ENCODE data around the gene ANKFY1.
A peak's percentile ranks its signal among the peaks of the same experiment; 100 is the strongest.
"Not testable (repeated sequence)": the region's sequence is repeated elsewhere in the genome, so short reads cannot be mapped to it uniquely, and the experiment has no call there.

Gene ANKFY1

GRCh38 chr17:4146641-4147040 lies 117.1 kb downstream of the ANKFY1 start:
- no peak for TF ChIP-seq CTCF (IDR thresholded peaks at IDR 0.05; ENCODE audit: control extremely low read depth, extremely low read depth, low read depth, missing control alignments)
- no peak for DNase-seq (ENCODE audit: extremely low spot score)
- ChIA-PET CTCF (interaction anchor here (1.3 to 3.2 kb wide), 2 partner anchors 8 to 70 kb away, joined by 4 to 19 read pairs; no protein-coding TSS in a partner anchor), POLR2A (no interaction called here)

GRCh38 chr17:4144422-4144747 lies 119.4 kb downstream of the ANKFY1 start:
- no peak for TF ChIP-seq CTCF (IDR thresholded peaks at IDR 0.05; ENCODE audit: control extremely low read depth, extremely low read depth, low read depth, missing control alignments)
- POLR2A ChIA-PET: interaction anchor here (0.6 to 1.0 kb wide), 3 partner anchors 20 to 255 kb away, joined by 3 read pairs; no protein-coding TSS in a partner anchor
- DNase-seq (ENCODE audit: extremely low spot score): no peak
- CTCF ChIA-PET: interaction anchor here (0.7 to 3.2 kb wide), 4 partner anchors 11 to 72 kb away, joined by 3 to 19 read pairs (median 4); no protein-coding TSS in a partner anchor

GRCh38 chr17:4143563-4144421 lies 120.0 kb downstream of the ANKFY1 start:
- DNase-seq (ENCODE audit: extremely low spot score): peak; percentile 91
- TF ChIP-seq CTCF (IDR thresholded peaks at IDR 0.05; ENCODE audit: control extremely low read depth, extremely low read depth, low read depth, missing control alignments): no peak
- ChIA-PET POLR2A (interaction anchor here (0.5 to 1.2 kb wide), 14 partner anchors 19 to 1661 kb away, joined by 3 to 8 read pairs (median 4); partner anchors contain the start of gene ANKFY1), CTCF (interaction anchor here (0.7 to 3.2 kb wide), 7 partner anchors 11 to 229 kb away, joined by 3 to 19 read pairs (median 4); no protein-coding TSS in a partner anchor)

GRCh38 chr17:4142107-4142900 lies 121.5 kb downstream of the ANKFY1 start:
- ChIA-PET POLR2A (no interaction called here), CTCF (interaction anchor here (1.1 to 2.5 kb wide), 2 partner anchors 12 to 228 kb away, joined by 3 to 8 read pairs; no protein-coding TSS in a partner anchor)
- TF ChIP-seq CTCF (IDR thresholded peaks at IDR 0.05; ENCODE audit: control extremely low read depth, extremely low read depth, low read depth, missing control alignments): no peak
- peak; percentile 45 for DNase-seq (ENCODE audit: extremely low spot score)

- no peak for TF ChIP-seq CTCF (IDR thresholded peaks at IDR 0.05; ENCODE audit: control extremely low read depth, extremely low read depth, low read depth, missing control alignments)
- ChIA-PET POLR2A (interaction anchor here (0.6 kb wide), 1 partner anchor 107 kb away, joined by 4 read pairs; no protein-coding TSS in a partner anchor), CTCF (no interaction called here)
- DNase-seq (ENCODE audit: extremely low spot score): no peak
Observed at GRCh38 chr17:4140125-4140524, 123.7 kb downstream of the ANKFY1 start.

- POLR2A ChIA-PET; DNase-seq (ENCODE audit: extremely low spot score): not testable (repeated sequence)
- CTCF ChIA-PET: interaction anchor here (2.1 kb wide), 1 partner anchor 11 kb away, joined by 7 read pairs; no protein-coding TSS in a partner anchor
Observed at GRCh38 chr17:4138906-4139526, 124.8 kb downstream of the ANKFY1 start.
